ENCODE data around the gene MRPL3. TPM values are rescaled to one million over a fixed set of nuclear protein-coding genes. Genes with fewer than 3 reads are reported as not detected.

Gene MRPL3
- polyA plus RNA-seq, 1 of the 3 experiments (the other 2 are of a cell fraction) = 73.7 TPM

GRCh38 chr3:131477813-131478212 is 25.0 kb downstream of the MRPL3 start:
- 98% methylated on average over 3 of the region's 3 CpGs for WGBS (ENCODE audit: low lambda C conversion rate)

DNA sequence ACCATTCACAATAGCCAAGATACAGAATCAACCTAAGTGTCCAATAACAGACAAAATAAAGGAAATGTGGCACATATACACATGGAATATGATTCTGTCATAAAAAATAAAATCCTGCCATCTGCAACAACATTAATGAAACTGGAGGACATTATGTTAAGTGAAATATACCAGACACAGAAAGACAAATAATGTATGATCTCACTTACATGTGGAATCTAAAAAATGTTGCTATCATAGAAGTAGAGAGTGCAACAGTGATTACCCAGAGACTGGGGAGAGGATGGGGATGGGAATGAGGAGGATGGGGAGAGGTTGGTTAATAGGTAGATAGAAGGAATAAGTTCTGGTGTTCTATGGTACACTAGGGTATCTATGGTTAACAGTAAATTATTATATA is 28.7 kb downstream of the MRPL3 start:
- Histone ChIP-seq H3K9ac (no peak overlapping the region), H3K79me2 (ENCODE audit: insufficient read depth) (peaks cover 38% of the 10 kb centered on the region), H3F3A (replicated peaks; ENCODE audit: insufficient read depth) (no peaks in the 10 kb centered on the region), H3K9me2 (no peaks in the 10 kb centered on the region), H3K27ac (ENCODE audit: low read depth in 2 of 2, low read length in 1 of 2) (no peak overlapping the region), H3K27me3 (ENCODE audit: insufficient read depth) (no peaks in the 10 kb centered on the region), H3K36me3 (replicated peaks in 1 of 2; ENCODE audit: control insufficient read depth in 1 of 2, insufficient read depth in 2 of 2, low read length in 1 of 2) (peaks cover 27 to 38% of the 10 kb centered on the region in 2 experiments), H2AFZ (ENCODE audit: low read depth) (no peak overlapping the region), H4K20me1 (ENCODE audit: insufficient read depth) (no peaks in the 10 kb centered on the region), H3K4me1 (ENCODE audit: control insufficient read depth in 1 of 2, insufficient read depth in 2 of 2, low read depth in 1 of 2, low read length in 1 of 2) (no peaks in the 10 kb centered on the region), H3K9me3 (no peaks in the 10 kb centered on the region), H3K4me3 (ENCODE audit: low read depth in 2 of 2, low read length in 1 of 2) (no peak overlapping the region), H3K4me2 (no peak overlapping the region)
- ChIA-PET POLR2A (no interaction called here), CTCF (no interaction called here)
- DNase-seq = no peak
- TF ChIP-seq, protein P1, sequence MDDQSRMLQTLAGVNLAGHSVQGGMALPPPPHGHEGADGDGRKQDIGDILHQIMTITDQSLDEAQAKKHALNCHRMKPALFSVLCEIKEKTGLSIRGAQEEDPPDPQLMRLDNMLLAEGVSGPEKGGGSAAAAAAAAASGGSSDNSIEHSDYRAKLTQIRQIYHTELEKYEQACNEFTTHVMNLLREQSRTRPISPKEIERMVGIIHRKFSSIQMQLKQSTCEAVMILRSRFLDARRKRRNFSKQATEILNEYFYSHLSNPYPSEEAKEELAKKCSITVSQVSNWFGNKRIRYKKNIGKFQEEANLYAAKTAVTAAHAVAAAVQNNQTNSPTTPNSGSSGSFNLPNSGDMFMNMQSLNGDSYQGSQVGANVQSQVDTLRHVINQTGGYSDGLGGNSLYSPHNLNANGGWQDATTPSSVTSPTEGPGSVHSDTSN (IDR thresholded peaks at IDR 0.05) = peak; percentile 53
- TF ChIP-seq EZH2phosphoT487 (IDR thresholded peaks at IDR 0.05; ENCODE audit: borderline replicate concordance, low read depth) (no peak), RCOR1 (IDR thresholded peaks at IDR 0.05; ENCODE audit: low read length) (no peak), TCF12 (IDR thresholded peaks at IDR 0.05) (peak; percentile 55)

More at GRCh38 chr3:131477813-131478212, 25.0 kb downstream of the MRPL3 start:
- Histone ChIP-seq H3K9me3 (no peaks in the 10 kb centered on the region), H3K9me2 (no peaks in the 10 kb centered on the region), H2AFZ (ENCODE audit: low read depth) (no peak overlapping the region), H3K36me3 (replicated peaks in 1 of 2; ENCODE audit: control insufficient read depth in 1 of 2, insufficient read depth in 2 of 2, low read length in 1 of 2) (peaks cover 39 to 40% of the 10 kb centered on the region in 2 experiments), H3F3A (replicated peaks; ENCODE audit: insufficient read depth) (no peaks in the 10 kb centered on the region), H3K4me3 (ENCODE audit: low read depth in 2 of 2, low read length in 1 of 2) (no peak overlapping the region), H3K79me2 (ENCODE audit: insufficient read depth) (peaks cover 26% of the 10 kb centered on the region), H3K9ac (no peak overlapping the region), H4K20me1 (ENCODE audit: insufficient read depth) (no peaks in the 10 kb centered on the region), H3K27me3 (ENCODE audit: insufficient read depth) (no peaks in the 10 kb centered on the region), H3K4me2 (no peak overlapping the region), H3K4me1 (ENCODE audit: control insufficient read depth in 1 of 2, insufficient read depth in 2 of 2, low read depth in 1 of 2, low read length in 1 of 2) (no peaks in the 10 kb centered on the region), H3K27ac (ENCODE audit: low read depth in 2 of 2, low read length in 1 of 2) (no peak overlapping the region)
- DNase-seq = no peak
- POLR2A ChIA-PET = no interaction called here
- CTCF ChIA-PET = no interaction called here
- TF ChIP-seq IRF3 (IDR thresholded peaks at IDR 0.05; ENCODE audit: low read depth, low read length) (no peak), FOXM1 (IDR thresholded peaks at IDR 0.05; ENCODE audit: low read depth) (no peak), TEAD4 (IDR thresholded peaks at IDR 0.05; ENCODE audit: borderline replicate concordance, insufficient read depth) (no peak), MXI1 (IDR thresholded peaks at IDR 0.05; ENCODE audit: low read depth, low read length) (no peak), SMC3 (IDR thresholded peaks at IDR 0.05; ENCODE audit: low read depth, low read length) (no peak), TCF12 (IDR thresholded peaks at IDR 0.05) (no peak), POLR2AphosphoS5 (IDR thresholded peaks at IDR 0.05; ENCODE audit: low read depth, low read length) (no peak), GATA2 (CRISPR knock-in tag; IDR thresholded peaks at IDR 0.05) (no peak), JUND (IDR thresholded peaks at IDR 0.05) (no peak), FOXJ3 (CRISPR knock-in tag; IDR thresholded peaks at IDR 0.05) (no peak), ELF1 (IDR thresholded peaks at IDR 0.05) (no peak)
